RPMI8226 (cell line): ENCODE data around the gene STAT4.

Experiments
- DNase-seq: peaks from one replicate; pipeline ENCODE4 v3.0.0-alpha.2; 2015

Gene STAT4

GRCh38 chr2:191144217-191144616 lies 6.6 kb downstream of the STAT4 start:
- no peak for DNase-seq

GRCh38 chr2:191143791-191144190 lies 7.0 kb downstream of the STAT4 start:
- no peak for DNase-seq

GRCh38 chr2:191128911-191129304 lies 21.9 kb downstream of the STAT4 start:
- no peak for DNase-seq

GRCh38 chr2:191128172-191128910 lies 22.5 kb downstream of the STAT4 start:
- no peak for DNase-seq

- DNase-seq, result no peak
These were observed 23.6 kb downstream of the STAT4 start for GRCh38 chr2:191127235-191127634.

- DNase-seq, result no peak
These were observed 24.3 kb downstream of the STAT4 start for GRCh38 chr2:191126386-191127085.

GRCh38 chr2:191125646-191126045 lies 25.1 kb downstream of the STAT4 start:
- no peak for DNase-seq

GRCh38 chr2:191122638-191123294 lies 28.0 kb downstream of the STAT4 start:
- no peak for DNase-seq

- no peak for DNase-seq
These were observed 33.5 kb downstream of the STAT4 start for GRCh38 chr2:191117341-191117740.

GRCh38 chr2:191115804-191116203 lies 35.0 kb downstream of the STAT4 start:
- DNase-seq, result no peak

GRCh38 chr2:191115391-191115790 lies 35.4 kb downstream of the STAT4 start:
- no peak for DNase-seq

- DNase-seq, result no peak
These were observed 36.3 kb downstream of the STAT4 start for GRCh38 chr2:191114403-191114886.

- DNase-seq, result no peak
These were observed 37.0 kb downstream of the STAT4 start for GRCh38 chr2:191113761-191114160.

GRCh38 chr2:191112448-191112901 lies 38.3 kb downstream of the STAT4 start:
- no peak for DNase-seq

- no peak for DNase-seq
These were observed 40.9 kb downstream of the STAT4 start for GRCh38 chr2:191109888-191110287.

GRCh38 chr2:191108331-191108730 lies 42.5 kb downstream of the STAT4 start:
- no peak for DNase-seq

GRCh38 chr2:191105082-191105481 lies 45.7 kb downstream of the STAT4 start:
- no peak for DNase-seq

- no peak for DNase-seq
These were observed 47.0 kb downstream of the STAT4 start for GRCh38 chr2:191103774-191104173.

GRCh38 chr2:191100216-191100615 lies 50.6 kb downstream of the STAT4 start:
- no peak for DNase-seq

- DNase-seq, result no peak
These were observed 63.5 kb downstream of the STAT4 start for GRCh38 chr2:191087311-191087710.

- DNase-seq, result no peak
These were observed 64.1 kb downstream of the STAT4 start for GRCh38 chr2:191086706-191087105.

- DNase-seq, result no peak
These were observed 67.3 kb downstream of the STAT4 start for GRCh38 chr2:191083540-191083939.

GRCh38 chr2:191082321-191082720 lies 68.5 kb downstream of the STAT4 start:
- no peak for DNase-seq
